GM23248 (cell line): Measurements from ENCODE around the gene UPK1A.

Experiments used
- EZH2 ChIP-seq: fragments of 200-600 bp; sonication (generic); IDR thresholded peaks from 2 replicates; pipeline ENCODE4 v1.6.1; 2018; ENCODE audit warnings: antibody characterized with exemption, mild to moderate bottlenecking; ENCODE audit not compliant: insufficient read depth, poor library complexity, severe bottlenecking
- EZH2phosphoT487 ChIP-seq: fragments of 200-600 bp; sonication (generic); IDR thresholded peaks from 2 replicates; pipeline ENCODE4 v1.6.1; 2018; ENCODE audit warnings: antibody characterized with exemption, moderate library complexity, mild to moderate bottlenecking, low read depth; ENCODE audit not compliant: insufficient read depth

- no peak for TF ChIP-seq EZH2
- TF ChIP-seq EZH2phosphoT487, result no peak
These were observed 52.2 kb downstream of the UPK1A start for GRCh38 chr19:35718345-35719041.
